CD14-positive monocyte (primary cell): ENCODE results near the gene KAT6B. TPM values are rescaled to one million over a fixed set of nuclear protein-coding genes. Genes with fewer than 3 reads are reported as not detected.

Experiments
- DNase-seq, 3 donors: peaks; one replicate each; pipeline ENCODE4 v3.0.0-alpha.2; 2011 to 2022
- H2AFZ ChIP-seq: 2 replicates; pipeline ENCODE4 v1.6.0; 2012; ENCODE audit warnings: mild to moderate bottlenecking, low read depth, low read length, inconsistent platforms; ENCODE audit not compliant: insufficient read depth, poor library complexity, severe bottlenecking
- H3K27ac ChIP-seq, 2 donors: 1 replicate in 1 of 2; 2 replicates in 1 of 2; pipeline ENCODE4 v1.5.1; 2012 to 2013; ENCODE audit warnings: low read length in 2 of 2, control low read depth in 1 of 2, inconsistent platforms in 1 of 2, low read depth in 1 of 2, mild to moderate bottlenecking in 1 of 2
- H3K27me3 ChIP-seq, 2 donors: one replicate each; pipeline versions ENCODE4 v1.6.0 to v1.6.1; 2011 to 2013; ENCODE audit warnings: low read length in 2 of 2; ENCODE audit not compliant: control insufficient read depth in 2 of 2, insufficient read depth in 2 of 2
- H3K36me3 ChIP-seq, 2 donors: replicated peaks in 1 of 2; 1 replicate in 1 of 2; 2 replicates in 1 of 2; pipeline versions ENCODE4 v1.5.1 to v1.6.1; 2012 to 2013; ENCODE audit warnings: low read length in 2 of 2, control low read depth in 1 of 2, inconsistent platforms in 1 of 2, mild to moderate bottlenecking in 1 of 2; ENCODE audit not compliant: insufficient read depth in 2 of 2, control insufficient read depth in 1 of 2
- H3K4me1 ChIP-seq, 2 donors: 1 replicate in 1 of 2; 2 replicates in 1 of 2; pipeline versions ENCODE4 v1.5.1 to v1.6.1; 2012 to 2013; ENCODE audit warnings: low read length in 2 of 2, control low read depth in 1 of 2, inconsistent platforms in 1 of 2, mild to moderate bottlenecking in 1 of 2, moderate library complexity in 1 of 2; ENCODE audit not compliant: insufficient read depth in 2 of 2, control insufficient read depth in 1 of 2
- H3K4me2 ChIP-seq: replicated peaks from 2 replicates; pipeline ENCODE3; 2012; ENCODE audit warnings: low read length, moderate library complexity, mild to moderate bottlenecking; ENCODE audit not compliant: poor library complexity, severe bottlenecking; ENCODE audit errors: extremely low read depth
- H3K4me3 ChIP-seq, 3 experiments: fragments of 200-600 bp in 1 of 3; sonication (generic) in 1 of 3; replicated peaks in 1 of 3; 1 replicate in 2 of 3; 2 replicates in 1 of 3; pipeline ENCODE4 v1.5.1; 2011 to 2013; ENCODE audit warnings: low read length in 3 of 3, mild to moderate bottlenecking in 3 of 3, control low read depth in 2 of 3, low read depth in 2 of 3, inconsistent platforms in 1 of 3, moderate library complexity in 1 of 3
- H3K79me2 ChIP-seq: 2 replicates; pipeline ENCODE4 v1.6.0; 2012; ENCODE audit warnings: mild to moderate bottlenecking, control low read depth, inconsistent platforms, low read length, moderate library complexity; ENCODE audit not compliant: insufficient read depth
- H3K9ac ChIP-seq: 2 replicates; pipeline ENCODE4 v1.6.0; 2017; ENCODE audit warnings: low read length, mild to moderate bottlenecking; ENCODE audit not compliant: insufficient read depth, poor library complexity, severe bottlenecking
- H3K9me3 ChIP-seq, 2 donors: replicated peaks in 1 of 2; 1 replicate in 1 of 2; 2 replicates in 1 of 2; pipeline versions ENCODE4 v1.5.1 to v1.6.1; 2012 to 2013; ENCODE audit warnings: low read length in 2 of 2, control low read depth in 1 of 2; ENCODE audit not compliant: control insufficient read depth in 1 of 2, insufficient read depth in 1 of 2
- H4K20me1 ChIP-seq: 2 replicates; pipeline ENCODE4 v1.6.0; 2012; ENCODE audit warnings: mild to moderate bottlenecking, low read length, control low read depth, moderate library complexity; ENCODE audit not compliant: insufficient read depth
- H3K27ac Mint-ChIP-seq, 7 donors: one replicate each; pipeline ENCODE4 v1.8.0; 2020; ENCODE audit warnings: mild to moderate bottlenecking in 7 of 7, mixed read lengths in 7 of 7, moderate library complexity in 6 of 7, inconsistent platforms in 2 of 7
- H3K27me3 Mint-ChIP-seq, 3 donors: one replicate each; pipeline ENCODE4 v1.8.0; 2021 to 2022; ENCODE audit warnings: low read depth in 3 of 3, mild to moderate bottlenecking in 3 of 3, mixed read lengths in 3 of 3, moderate library complexity in 3 of 3, inconsistent platforms in 1 of 3
- H3K36me3 Mint-ChIP-seq, 2 donors: one replicate each; pipeline ENCODE4 v1.8.0; 2020; ENCODE audit warnings: mixed read lengths in 2 of 2, inconsistent platforms in 1 of 2, mild to moderate bottlenecking in 1 of 2
- H3K4me1 Mint-ChIP-seq: one replicate; pipeline ENCODE4 v1.8.0; 2020; ENCODE audit warnings: mild to moderate bottlenecking, mixed read lengths
- H3K4me3 Mint-ChIP-seq, 2 donors: one replicate each; pipeline ENCODE4 v1.8.0; 2020; ENCODE audit warnings: mild to moderate bottlenecking in 2 of 2, mixed read lengths in 2 of 2, moderate library complexity in 1 of 2
- H3K9me3 Mint-ChIP-seq, 7 donors: one replicate each; pipeline ENCODE4 v1.8.0; 2020 to 2022; ENCODE audit warnings: mixed read lengths in 7 of 7, mild to moderate bottlenecking in 6 of 7, moderate library complexity in 6 of 7, inconsistent platforms in 2 of 7
- CTCF ChIP-seq: fragments of 200-600 bp; IDR thresholded peaks from one replicate; pipeline ENCODE4 v1.8.0; 2022; ENCODE audit warnings: antibody characterized with exemption, mild to moderate bottlenecking
- WGBS: methylation state at CpG from one replicate; pipeline ENCODE4 v1.1.5; 2013; ENCODE audit warnings: missing lambda C conversion rate; ENCODE audit not compliant: insufficient coverage; 5-methylcytosine and 5-hydroxymethylcytosine counted together
- intact Hi-C, 2 donors: fragments of 100-400 bp; cut with micrococcal nuclease; formaldehyde crosslinking; loops; one replicate each; pipeline versions ENCODE4 v1.15.0 to v1.15.1; 2023
- polyA plus RNA-seq, 3 donors: library from polyadenylated mRNA; depleted of rRNA in 1 of 3; unstranded in 2 of 3; stranded (reverse) in 1 of 3; fragments of 300-500 nt in 2 of 3; fragments of >200 nt in 1 of 3; fragmentation: Illumina TruSeq in 2 of 3; gene quantifications; 1 replicate in 2 of 3; 2 replicates in 1 of 3; pipeline ENCODE4 v1.2.3, GENCODE V29; 2012 to 2021

The KAT6B gene
- polyA plus RNA-seq, 3 donors = 3.3 to 6.4 (median 6.2) TPM

- H3K27ac Mint-ChIP-seq = no peak overlapping the region
- H3K36me3 Mint-ChIP-seq = no peaks in the 10 kb centered on the region
- DNase-seq = no peak
- intact Hi-C loops = no loop called here
- H3K4me3 ChIP-seq = no peak overlapping the region
- no peaks in the 10 kb centered on the region for H4K20me1 ChIP-seq
- no peaks in the 10 kb centered on the region for H3K79me2 ChIP-seq
- no peak overlapping the region for H3K9ac ChIP-seq
- no CpG with 5 or more reads among the region's 6 CpGs for WGBS
- no peaks in the 10 kb centered on the region for H3K9me3 ChIP-seq
- H3K4me3 Mint-ChIP-seq = no peak overlapping the region
- no peak overlapping the region for H2AFZ ChIP-seq
- peaks cover 0 to 6% (median 0%) of the 10 kb centered on the region in 3 donors for H3K27me3 Mint-ChIP-seq
- no peaks in the 10 kb centered on the region for H3K4me1 ChIP-seq
- no peaks in the 10 kb centered on the region for H3K36me3 ChIP-seq
- TF ChIP-seq CTCF = no peak
- peaks cover 3% of the 10 kb centered on the region for H3K4me1 Mint-ChIP-seq
- H3K9me3 Mint-ChIP-seq = peaks cover 0 to 2% (median 0%) of the 10 kb centered on the region in 7 donors
- H3K27me3 ChIP-seq = no peaks in the 10 kb centered on the region
- H3K4me2 ChIP-seq = no peak overlapping the region
- H3K27ac ChIP-seq = no peak overlapping the region
These were observed 242.1 kb downstream of the KAT6B start for GRCh38 chr10:75068523-75068922.

GRCh38 chr10:75070476-75070875 is 244.1 kb downstream of the KAT6B start:
- DNase-seq = no peak
- Histone ChIP-seq H3K27ac (no peak overlapping the region), H4K20me1 (no peaks in the 10 kb centered on the region), H3K9me3 (no peaks in the 10 kb centered on the region), H3K4me2 (no peak overlapping the region), H3K27me3 (no peaks in the 10 kb centered on the region), H3K9ac (no peak overlapping the region), H3K36me3 (no peaks in the 10 kb centered on the region), H3K79me2 (no peaks in the 10 kb centered on the region), H3K4me3 (no peak overlapping the region), H3K4me1 (no peaks in the 10 kb centered on the region), H2AFZ (no peak overlapping the region)
- intact Hi-C loops = no loop called here
- Mint-ChIP-seq H3K4me1 (peaks cover 3% of the 10 kb centered on the region), H3K4me3 (no peak overlapping the region), H3K9me3 (peaks cover 0 to 2% (median 0%) of the 10 kb centered on the region in 7 donors), H3K27ac (peak overlapping the region in 1 of 7 donors; percentile 40), H3K27me3 (peaks cover 0 to 4% (median 0%) of the 10 kb centered on the region in 3 donors), H3K36me3 (no peaks in the 10 kb centered on the region)
- WGBS = 95% methylated on average over 10 of the region's 11 CpGs
- no peak for TF ChIP-seq CTCF
